ENCODE measurements around the gene VTCN1.

DNA sequence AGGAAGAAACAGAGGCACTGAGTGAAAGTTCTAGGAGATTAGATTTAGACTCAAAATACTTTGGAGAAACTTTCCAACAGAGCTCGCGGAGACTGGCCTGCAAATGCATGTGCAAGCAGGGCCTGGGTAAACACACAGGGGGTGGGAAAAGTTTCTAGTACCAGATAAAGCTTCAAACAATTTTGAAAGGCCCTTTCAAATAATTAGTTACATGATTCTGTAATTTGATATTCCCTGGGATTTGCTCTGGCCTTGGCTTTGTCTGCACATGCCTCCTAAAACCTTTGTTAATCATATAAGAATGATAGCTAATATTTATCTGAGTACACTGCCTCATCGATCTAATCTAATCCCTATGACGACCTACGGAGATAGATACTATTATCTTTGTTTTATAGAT lies 31.3 kb downstream of the VTCN1 start:
- TF ChIP-seq CTCF (IDR thresholded peaks at IDR 0.05; ENCODE audit: poor library complexity, severe bottlenecking) (no peak), MXI1 (conservative IDR thresholded peaks at IDR 0.05; ENCODE audit: poor library complexity, severe bottlenecking) (no peak), EZH2 (IDR thresholded peaks at IDR 0.05; ENCODE audit: borderline replicate concordance, insufficient read depth, low read length, poor library complexity, severe bottlenecking) (no peak), POLR2AphosphoS5 (IDR thresholded peaks at IDR 0.05) (no peak), TAF1 (IDR thresholded peaks at IDR 0.05; ENCODE audit: low read depth) (no peak), RAD21 (conservative IDR thresholded peaks at IDR 0.05) (no peak), REST (IDR thresholded peaks at IDR 0.05; ENCODE audit: borderline replicate concordance) (no peak)

All from neural cell (in vitro differentiated cells).